Motor neuron (in vitro differentiated cells): ENCODE measurements around the gene DCTD. TPM values are rescaled to one million over a fixed set of nuclear protein-coding genes. Genes with fewer than 3 reads are reported as not detected.
A peak's percentile ranks its signal among the peaks of the same experiment; 100 is the strongest.

Experiments used
- ATAC-seq, 8 experiments: fragments of 200-7000 bp; cut with Tn5 transposase; replicated peaks in 6 of 8; 2 replicates each; pipeline ENCODE4 v1.8.0; 2021; ENCODE audit warnings: mild to moderate bottlenecking in 8 of 8, moderate library complexity in 8 of 8
- H3K27ac ChIP-seq, 2 donors: fragments of 250-450 bp; sonication (Bioruptor Pico); 2 replicates each; pipeline ENCODE4 v1.9.0; 2021; ENCODE audit warnings: antibody characterized with exemption in 2 of 2, mild to moderate bottlenecking in 2 of 2, moderate library complexity in 1 of 2
- H3K4me1 ChIP-seq, 2 donors: fragments of 250-450 bp; sonication (Bioruptor Pico); replicated peaks in 1 of 2; 2 replicates each; pipeline ENCODE4 v1.6.1; 2021; ENCODE audit warnings: antibody characterized with exemption in 2 of 2, mild to moderate bottlenecking in 2 of 2, moderate library complexity in 1 of 2
- H3K4me3 ChIP-seq, 5 donors: fragments of 250-450 bp; sonication (Bioruptor Pico); 2 replicates each; pipeline ENCODE4 v1.9.0; 2021; ENCODE audit warnings: antibody characterized with exemption in 5 of 5, mild to moderate bottlenecking in 5 of 5, moderate library complexity in 4 of 5
- WGBS, 10 experiments: fragments of 450-650 bp; shearing (Covaris generic); methylation state at CpG; one replicate each; pipeline ENCODE4 v1.0.0; 2022; 5-methylcytosine and 5-hydroxymethylcytosine counted together
- in situ Hi-C, 9 experiments: fragments of 400-800 bp; cut with MboI; loops; one replicate each; pipeline ENCODE4 v1.15.0; 2021; ENCODE audit warnings: low sequenced_read_pairs in 9 of 9, low pct_unique_long_range_greater_than_20kb in 2 of 9; ENCODE audit not compliant: unreplicated experiment in 9 of 9
- total RNA-seq, 8 experiments: library from RNA; unstranded; fragments of 300-600 nt; gene quantifications; 2 replicates each; pipeline versions ENCODE4 v1.2.3 to v1.2.4, GENCODE V29; 2022

DCTD gene
- total RNA-seq, 8 experiments from 2014 or later: 26.8 to 99.4 (median 55.5) TPM

DNA sequence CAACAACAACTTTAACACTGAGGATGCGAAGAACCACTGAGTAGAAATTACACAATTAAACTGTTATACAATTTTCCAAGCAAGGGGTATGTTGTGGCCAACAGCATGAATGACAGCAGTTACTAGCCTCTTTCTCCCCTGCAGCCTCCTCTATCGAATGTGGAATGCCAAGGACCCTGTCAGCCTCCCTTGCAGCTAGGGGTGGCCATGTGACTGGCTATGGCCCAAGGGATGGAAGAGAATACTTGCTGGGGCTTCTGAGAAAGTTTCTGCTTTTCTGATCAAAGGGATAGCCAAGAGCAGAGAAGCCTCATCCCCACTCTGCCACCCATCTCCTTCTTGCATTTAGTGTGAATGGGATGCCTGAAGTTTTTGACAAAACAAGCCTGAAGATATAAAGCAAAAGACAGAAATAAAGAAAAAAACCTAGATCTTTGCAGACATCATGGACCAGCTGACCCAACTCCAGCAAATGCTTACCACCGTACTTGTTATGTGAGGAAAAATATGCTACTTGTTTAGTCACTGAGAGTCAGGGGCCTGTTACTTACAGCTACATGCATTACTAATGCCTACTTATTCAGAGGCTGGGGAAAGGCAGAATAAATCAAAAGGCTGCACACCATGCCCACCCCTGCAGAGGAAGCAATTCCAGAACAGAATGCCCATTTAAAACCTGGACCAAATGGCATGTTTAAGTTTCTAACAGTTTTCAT, 32.0 kb downstream of the DCTD start:
- peaks cover 22 to 37% of the 10 kb centered on the region in 2 donors for H3K4me1 ChIP-seq
- peak in 3 of 8 experiments; percentile 32 to 70 (median 60) for ATAC-seq
- no peak overlapping the region for H3K4me3 ChIP-seq
- no peak overlapping the region for H3K27ac ChIP-seq
- in situ Hi-C loops: no loop called here
- WGBS, 10 experiments: 96 to 100% (median 100%) methylated on average over 1 to 3 of the region's 3 CpGs; no CpG with 5 or more reads in 2 of the 10 experiments

DNA sequence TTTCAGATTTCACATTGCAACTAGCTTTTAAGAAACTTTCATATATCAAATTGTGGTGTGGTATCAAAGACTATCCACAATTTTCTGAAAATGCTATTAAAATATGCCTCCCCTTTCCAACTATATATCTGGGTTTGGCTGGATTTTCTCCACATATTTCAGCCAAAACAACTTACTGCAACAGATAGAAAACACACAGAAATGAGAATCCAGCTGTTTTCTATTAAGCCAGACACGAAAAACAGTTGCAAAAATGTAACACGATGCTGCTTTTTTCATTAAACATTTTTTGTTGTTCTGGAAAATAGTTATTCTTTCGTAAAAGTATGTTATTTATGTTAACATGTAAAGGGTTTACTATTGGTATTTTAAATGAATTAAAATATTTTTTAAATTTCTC, 33.1 kb downstream of the DCTD start:
- WGBS, 10 experiments: 0 to 100% (median 89%) methylated on average over 1 to 3 of the region's 3 CpGs
- in situ Hi-C loops: no loop called here
- no peak overlapping the region for H3K4me3 ChIP-seq
- no peak for ATAC-seq
- peaks cover 21 to 26% of the 10 kb centered on the region in 2 donors for H3K4me1 ChIP-seq
- H3K27ac ChIP-seq: no peak overlapping the region

DNA sequence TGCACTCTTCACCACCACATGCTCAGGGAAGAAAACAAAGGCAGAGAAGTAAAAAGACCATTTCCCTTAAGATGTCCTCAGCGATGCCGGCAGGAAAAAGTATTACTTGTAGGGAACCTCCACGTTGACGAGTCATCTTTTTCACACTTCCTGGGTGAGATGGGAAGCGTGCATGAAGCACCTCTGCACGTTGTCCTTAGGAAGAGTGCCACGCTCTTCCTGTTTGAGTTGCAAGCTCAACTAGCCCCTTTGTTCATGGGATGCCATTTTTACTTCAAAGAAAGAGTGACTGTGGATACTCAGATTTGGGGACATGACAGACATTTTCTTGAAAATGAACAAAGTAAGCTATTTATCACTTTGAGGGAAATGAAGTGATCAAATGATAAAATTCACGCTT, 33.8 kb downstream of the DCTD start:
- no peak overlapping the region for H3K4me3 ChIP-seq
- H3K27ac ChIP-seq: no peak overlapping the region
- 71 to 100% (median 99%) methylated on average over 1 to 7 of the region's 8 CpGs for WGBS, 10 experiments
- H3K4me1 ChIP-seq: peaks cover 18 to 19% of the 10 kb centered on the region in 2 donors
- in situ Hi-C loops: no loop called here
- ATAC-seq: no peak

DNA sequence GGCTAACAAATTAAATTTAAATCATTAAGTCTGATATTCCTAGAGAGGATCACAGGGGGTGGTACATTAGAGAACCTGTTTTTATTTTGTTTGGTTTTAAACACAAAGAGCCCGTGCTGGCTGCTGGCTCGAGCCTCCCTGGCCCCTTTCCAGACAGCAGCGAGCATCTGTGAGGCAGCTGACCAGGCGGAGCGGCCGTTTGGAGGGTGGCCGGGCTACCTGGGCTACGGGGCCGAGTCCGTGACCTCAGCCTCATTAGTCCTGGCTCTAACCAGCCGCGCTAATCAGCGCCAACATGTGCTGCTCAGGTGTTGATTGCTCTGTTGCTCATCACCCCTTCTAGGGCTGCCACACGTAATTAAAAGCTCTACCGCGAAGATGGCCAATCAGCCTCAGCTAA, 35.3 kb downstream of the DCTD start:
- in situ Hi-C loops: no loop called here
- 25 to 100% (median 74%) methylated on average over 1 to 11 of the region's 16 CpGs for WGBS, 10 experiments
- no peak overlapping the region for H3K4me3 ChIP-seq
- H3K27ac ChIP-seq: no peak overlapping the region
- peaks cover 19 to 20% of the 10 kb centered on the region in 2 donors for H3K4me1 ChIP-seq
- peak in 5 of 8 experiments; percentile 44 to 91 (median 84) for ATAC-seq

DNA sequence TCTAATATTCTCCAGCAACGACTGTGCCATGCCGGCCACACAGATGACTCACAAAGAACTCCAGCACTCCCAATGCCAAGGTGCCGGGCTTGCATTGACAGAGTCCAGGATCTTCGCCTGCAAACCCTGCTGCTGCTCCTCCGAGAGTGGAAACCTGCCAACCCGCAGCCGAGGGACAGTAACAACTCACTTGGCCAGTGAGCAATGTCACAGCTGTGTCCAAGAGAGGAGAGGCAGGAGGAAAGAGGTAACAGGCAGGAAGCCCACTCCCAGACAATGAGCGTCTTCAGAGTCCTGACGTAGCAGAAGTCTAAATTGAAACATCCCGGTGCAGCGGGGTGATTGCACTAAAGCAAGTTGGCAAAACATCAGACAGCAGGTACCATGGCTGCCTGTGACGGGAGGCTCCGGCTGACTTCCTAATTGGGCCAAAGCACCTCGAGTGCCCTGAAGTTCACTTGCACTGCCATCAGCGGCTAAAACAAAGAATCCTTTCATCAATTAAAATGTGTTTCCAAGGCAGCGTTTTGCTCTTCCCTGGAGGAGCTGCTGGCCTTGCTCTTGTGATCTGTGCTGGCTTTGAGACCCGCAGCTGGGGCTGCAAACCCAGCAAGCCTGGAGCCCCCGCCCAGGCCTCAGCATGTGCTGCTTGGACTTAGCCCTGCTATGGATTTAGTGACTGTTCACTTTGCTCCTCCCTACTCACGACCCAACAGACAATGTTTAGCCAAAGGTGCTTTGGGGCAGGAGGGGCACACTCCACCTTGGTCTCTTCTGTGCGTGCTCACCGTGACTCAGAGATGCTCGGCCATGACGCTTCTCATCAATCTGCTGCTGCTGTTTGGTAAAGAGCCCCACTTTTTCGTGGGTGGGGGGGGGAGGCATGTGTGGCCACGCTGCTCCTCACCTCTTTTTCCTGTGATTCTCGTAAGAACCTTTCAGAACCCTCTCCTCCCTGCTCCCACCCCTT, 36.5 kb downstream of the DCTD start:
- ATAC-seq: peak in 4 of 8 experiments; percentile 12 to 57 (median 30)
- Histone ChIP-seq H3K27ac (no peak overlapping the region), H3K4me1 (peaks cover 29 to 32% of the 10 kb centered on the region in 2 donors), H3K4me3 (no peak overlapping the region)
- WGBS, 10 experiments: 69 to 97% (median 92%) methylated on average over 5 to 10 of the region's 26 CpGs; no CpG with 5 or more reads in 2 of the 10 experiments
- in situ Hi-C loops: no loop called here

DNA sequence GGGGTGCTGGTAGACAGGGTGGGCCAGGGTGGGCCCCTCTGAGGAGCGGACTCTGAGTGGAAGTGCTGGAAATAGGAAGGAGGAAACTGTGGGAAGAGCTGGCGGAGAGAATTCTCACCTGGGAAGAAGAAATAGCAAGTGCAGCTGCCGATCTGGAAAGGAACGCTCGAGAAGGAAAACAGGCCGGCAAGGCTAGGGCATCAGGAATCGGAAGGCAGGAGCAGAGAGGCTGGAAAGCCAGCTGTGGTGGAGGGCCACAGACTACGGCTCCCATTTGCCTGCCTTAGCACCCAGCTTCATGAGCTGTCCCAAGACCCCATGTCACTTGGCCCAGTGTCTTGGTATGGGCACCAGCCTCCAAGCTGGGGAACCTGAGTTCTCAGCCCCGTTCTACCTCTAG, 37.3 kb downstream of the DCTD start:
- Histone ChIP-seq H3K27ac (no peak overlapping the region), H3K4me3 (no peak overlapping the region), H3K4me1 (peaks cover 37 to 39% of the 10 kb centered on the region in 2 donors)
- no peak for ATAC-seq
- WGBS, 10 experiments: 90 to 100% (median 100%) methylated on average over 1 to 2 of the region's 9 CpGs; no CpG with 5 or more reads in 7 of the 10 experiments
- in situ Hi-C loops: no loop called here

DNA sequence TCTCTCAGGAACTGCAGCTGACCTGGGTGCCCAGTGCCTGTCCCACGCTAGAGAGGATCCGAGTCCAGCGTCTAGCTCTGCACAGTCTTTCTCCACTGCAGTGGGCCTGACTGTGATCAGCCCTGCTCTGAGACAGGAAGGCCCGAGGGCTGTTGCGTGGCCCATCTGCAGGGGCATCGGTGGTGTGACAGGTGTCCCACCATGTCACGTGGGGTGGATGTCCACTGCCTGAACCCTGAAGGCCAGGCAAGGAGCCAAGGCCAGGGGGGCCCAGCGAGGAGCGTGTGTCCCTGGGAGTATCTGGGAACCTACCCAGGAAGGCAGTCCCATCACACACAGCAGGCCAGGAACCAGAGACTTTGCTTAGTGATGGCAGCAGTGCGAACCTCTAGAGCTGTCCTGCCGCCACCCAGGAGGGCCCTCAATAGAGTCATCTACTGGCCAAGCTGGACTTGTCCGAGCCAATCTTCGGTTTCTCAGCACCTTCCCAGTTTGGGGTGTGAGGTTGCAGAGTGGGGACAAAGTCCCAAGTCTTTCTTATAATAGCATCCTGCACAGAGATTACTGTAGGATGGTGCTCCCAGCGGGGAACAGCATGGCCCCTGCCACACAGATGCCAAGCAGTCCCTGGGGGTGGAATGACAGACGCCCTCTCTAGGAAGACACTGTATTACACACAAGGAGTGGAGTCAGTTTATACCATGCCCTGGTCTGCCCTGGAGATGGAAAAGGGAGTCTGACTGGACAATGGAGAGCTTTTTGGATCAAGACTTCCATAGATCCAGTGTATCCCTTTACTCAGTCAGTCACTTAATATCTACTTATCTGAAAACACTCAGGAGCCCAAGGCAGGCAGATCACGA, 38.3 kb downstream of the DCTD start:
- in situ Hi-C loops: no loop called here
- 70 to 100% (median 92%) methylated on average over 2 to 6 of the region's 16 CpGs; no CpG with 5 or more reads in 3 of the 10 experiments for WGBS, 10 experiments
- Histone ChIP-seq H3K4me1 (peaks cover 45 to 50% of the 10 kb centered on the region in 2 donors), H3K4me3 (no peak overlapping the region), H3K27ac (no peak overlapping the region)
- no peak for ATAC-seq

DNA sequence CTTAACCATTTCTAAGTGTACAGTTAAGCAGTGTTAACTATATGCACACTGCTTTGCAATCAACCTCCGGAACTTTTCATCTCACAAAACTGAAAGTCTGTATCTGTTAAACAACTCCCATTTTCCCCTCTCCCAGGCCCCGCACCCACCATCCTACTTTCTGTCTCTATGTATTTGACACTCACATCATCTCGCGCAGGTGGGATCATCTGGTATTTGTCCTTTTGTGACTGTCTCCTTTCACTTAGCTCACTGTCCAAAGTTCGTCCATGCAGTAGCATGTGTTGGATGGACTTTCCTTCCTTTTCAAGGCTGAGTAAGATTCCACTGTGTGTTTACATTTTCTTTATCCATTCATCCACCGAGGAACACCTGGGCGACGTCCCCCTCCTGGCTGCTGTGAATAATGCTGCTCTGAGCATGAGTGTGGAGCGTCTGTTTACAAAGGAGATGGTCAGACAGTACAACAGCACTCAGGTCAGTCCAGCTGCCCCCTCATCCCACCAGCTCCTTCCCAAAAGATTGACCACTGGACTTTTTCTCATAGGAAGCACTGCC, 39.8 kb downstream of the DCTD start:
- no peak for ATAC-seq
- in situ Hi-C loops: no loop called here
- H3K4me1 ChIP-seq: peaks cover 56 to 57% of the 10 kb centered on the region in 2 donors
- H3K27ac ChIP-seq: no peak overlapping the region
- H3K4me3 ChIP-seq: no peak overlapping the region
- WGBS, 10 experiments: 93 to 100% (median 97%) methylated on average over 3 to 7 of the region's 9 CpGs

DNA sequence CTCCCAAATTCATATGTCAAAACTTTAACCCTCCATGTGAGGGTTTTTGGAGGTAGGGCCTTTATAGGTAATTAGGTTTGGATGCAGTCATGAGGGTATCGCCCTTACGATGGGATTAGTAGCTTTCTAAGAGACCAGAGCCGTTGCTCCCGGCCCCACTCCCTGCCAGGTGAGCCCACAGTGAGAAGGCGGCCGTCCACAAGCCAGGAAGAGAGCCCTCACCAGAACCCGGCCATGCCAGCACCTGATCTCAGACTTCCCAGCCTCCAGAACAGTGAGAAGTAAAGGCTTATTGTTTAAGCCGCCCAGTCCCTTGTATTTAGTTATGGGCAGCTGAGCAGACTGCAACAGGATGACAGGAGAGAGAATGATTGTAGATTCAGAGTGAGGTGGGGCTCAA, 40.8 kb downstream of the DCTD start:
- WGBS, 10 experiments: 58 to 100% (median 90%) methylated on average over 1 to 5 of the region's 8 CpGs; no CpG with 5 or more reads in 5 of the 10 experiments
- in situ Hi-C loops: no loop called here
- Histone ChIP-seq H3K27ac (no peak overlapping the region), H3K4me1 (peaks cover 47 to 49% of the 10 kb centered on the region in 2 donors), H3K4me3 (no peak overlapping the region)
- ATAC-seq: no peak

DNA sequence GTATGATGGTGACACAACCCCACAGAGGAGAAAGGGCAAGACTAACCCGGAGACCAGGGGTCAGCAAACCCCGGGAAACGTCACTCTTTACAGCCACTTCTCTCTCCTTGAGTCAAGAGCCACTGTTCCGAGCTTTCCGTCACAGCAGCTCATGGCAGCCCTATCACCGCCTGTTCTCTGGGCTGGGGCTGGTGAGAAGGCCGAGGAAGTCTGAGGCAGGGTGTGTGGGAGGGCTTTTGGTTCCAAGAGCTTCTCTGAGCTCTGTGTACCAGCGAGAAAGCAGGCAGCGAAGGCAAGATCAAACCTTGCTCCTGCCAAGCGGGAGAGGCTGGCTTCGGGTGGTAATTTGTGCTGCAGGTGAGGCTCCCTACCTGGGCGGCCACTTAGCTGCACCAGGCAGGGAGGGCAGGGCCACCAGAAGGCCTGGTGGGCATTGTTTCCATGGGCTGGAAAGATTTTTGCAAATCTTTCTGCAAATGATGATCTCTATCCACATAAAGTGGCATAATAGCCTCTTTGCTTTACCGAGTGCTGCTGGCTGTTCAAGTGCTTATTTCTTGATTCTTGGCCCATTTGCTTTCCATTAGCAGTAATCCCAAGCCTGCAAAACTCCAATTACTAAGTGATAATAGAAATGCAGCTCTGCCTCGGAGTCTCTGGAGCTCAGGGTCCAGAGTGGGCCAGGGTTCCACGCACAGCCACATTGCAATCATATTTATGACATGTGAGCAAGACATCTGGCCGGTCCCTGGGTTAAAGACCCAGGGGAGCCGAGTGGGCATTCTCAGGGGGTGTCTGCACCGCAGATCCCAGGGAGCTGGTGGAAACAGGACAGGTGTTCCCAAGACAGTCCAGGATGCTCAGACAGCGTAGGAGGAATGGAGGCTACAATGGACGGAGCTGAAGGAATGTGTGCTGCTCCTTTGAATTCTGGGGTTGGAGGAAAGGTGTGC, 41.5 kb downstream of the DCTD start:
- peak in 4 of 8 experiments; percentile 28 to 61 (median 37) for ATAC-seq
- H3K4me1 ChIP-seq: peaks cover 40 to 42% of the 10 kb centered on the region in 2 donors
- no peak overlapping the region for H3K4me3 ChIP-seq
- 54 to 95% (median 77%) methylated on average over 1 to 14 of the region's 20 CpGs; no CpG with 5 or more reads in 1 of the 10 experiments for WGBS, 10 experiments
- in situ Hi-C loops: no loop called here
- peak overlapping the region; percentile 52 to 58 for H3K27ac ChIP-seq

DNA sequence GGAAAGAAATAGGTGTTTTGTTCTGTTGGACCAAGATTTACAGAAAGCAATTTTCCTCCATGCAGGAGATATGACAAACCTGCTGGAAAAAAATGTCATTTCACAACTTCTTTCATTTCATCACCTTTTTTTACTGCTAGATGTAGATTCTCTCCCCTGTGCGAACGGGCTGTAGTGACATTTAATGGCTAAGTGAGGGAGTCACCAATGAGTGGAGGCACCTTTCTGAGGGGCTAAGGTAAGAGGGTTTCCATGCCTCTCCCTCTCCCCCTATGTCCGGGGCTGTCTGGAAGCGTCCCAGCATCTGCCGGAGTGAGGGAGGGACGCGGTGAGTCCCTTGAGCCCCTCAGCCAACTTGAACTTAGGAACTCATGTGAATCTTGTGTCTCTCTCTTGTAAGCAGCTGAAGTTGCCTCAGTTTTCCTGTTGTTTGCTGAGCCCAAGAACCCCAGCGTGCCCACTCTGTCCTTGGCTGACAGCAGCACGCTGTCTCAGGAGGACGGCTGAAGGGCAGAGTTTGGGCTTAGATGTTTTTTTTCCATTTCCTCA, 42.3 kb downstream of the DCTD start:
- peak in 5 of 8 experiments; percentile 24 to 57 (median 54) for ATAC-seq
- peak overlapping the region in 1 of 2 donors; percentile 52 for H3K27ac ChIP-seq
- WGBS, 10 experiments: 60 to 92% (median 83%) methylated on average over 1 to 7 of the region's 10 CpGs; no CpG with 5 or more reads in 3 of the 10 experiments
- in situ Hi-C loops: no loop called here
- H3K4me1 ChIP-seq: peaks cover 39 to 42% of the 10 kb centered on the region in 2 donors
- H3K4me3 ChIP-seq: peak overlapping the region in 1 of 5 donors; percentile 2
